ENCODE results near the gene ADAMTS19.
A peak's percentile ranks its signal among the peaks of the same experiment; 100 is the strongest.

ADAMTS19 gene

DNA sequence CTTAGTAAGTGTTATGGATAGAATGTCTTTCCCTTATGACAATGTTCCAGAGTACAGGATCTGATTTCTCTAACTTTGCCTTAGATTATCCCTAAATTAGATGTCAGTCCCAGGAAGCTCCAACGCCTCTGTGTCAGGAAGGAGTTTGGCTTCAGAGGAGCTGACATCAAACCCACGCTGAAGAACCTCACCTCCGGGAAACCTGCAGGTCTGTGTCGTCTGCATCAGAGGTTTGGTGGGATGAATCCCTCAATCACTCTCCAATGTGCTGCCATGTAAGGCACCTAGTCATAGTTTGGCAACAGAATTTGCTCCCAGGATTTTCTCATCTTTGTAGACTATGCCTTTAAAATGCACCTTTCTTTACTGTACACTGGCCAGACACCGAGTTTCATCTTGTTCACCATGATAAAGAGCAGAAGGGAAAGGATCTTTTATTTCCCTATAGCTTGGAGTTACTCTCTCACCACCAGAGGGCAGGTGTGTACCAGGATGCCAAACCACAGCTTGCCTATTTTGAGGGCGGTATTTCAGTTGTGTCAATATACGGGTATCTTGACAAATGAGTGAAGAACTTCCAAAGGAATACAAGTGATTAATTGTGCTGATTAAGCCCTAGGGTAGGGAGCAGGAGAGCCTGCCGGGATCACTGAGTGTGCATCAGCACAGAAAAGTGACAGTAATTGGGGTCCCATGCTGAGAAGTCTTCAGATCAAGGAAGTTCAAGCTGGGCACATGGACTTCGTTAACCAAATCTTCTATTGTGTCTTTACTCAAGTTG is 311.1 kb downstream of the ADAMTS19 start:
- peak in 1 of 2 donors; percentile 17 for DNase-seq

DNA sequence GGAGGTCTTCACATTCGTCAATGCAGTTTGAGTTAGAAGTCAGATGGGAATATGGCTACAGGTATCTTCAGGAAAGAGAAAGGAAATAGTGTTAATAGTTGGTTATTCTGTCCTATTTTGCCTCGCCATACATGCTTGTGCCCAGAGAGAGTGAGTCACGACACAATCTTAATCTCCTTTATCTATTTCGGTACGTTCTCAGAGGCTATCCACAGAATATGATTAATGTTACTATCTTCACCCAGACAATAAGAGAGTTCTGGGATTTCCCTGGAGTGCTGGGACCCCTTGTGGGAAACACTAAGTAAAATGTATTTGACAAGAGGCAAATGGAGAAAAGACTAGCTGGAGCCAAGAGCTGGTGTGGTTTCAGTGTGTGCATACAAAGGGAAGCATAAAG is 313.3 kb downstream of the ADAMTS19 start:
- no peak for DNase-seq

DNA sequence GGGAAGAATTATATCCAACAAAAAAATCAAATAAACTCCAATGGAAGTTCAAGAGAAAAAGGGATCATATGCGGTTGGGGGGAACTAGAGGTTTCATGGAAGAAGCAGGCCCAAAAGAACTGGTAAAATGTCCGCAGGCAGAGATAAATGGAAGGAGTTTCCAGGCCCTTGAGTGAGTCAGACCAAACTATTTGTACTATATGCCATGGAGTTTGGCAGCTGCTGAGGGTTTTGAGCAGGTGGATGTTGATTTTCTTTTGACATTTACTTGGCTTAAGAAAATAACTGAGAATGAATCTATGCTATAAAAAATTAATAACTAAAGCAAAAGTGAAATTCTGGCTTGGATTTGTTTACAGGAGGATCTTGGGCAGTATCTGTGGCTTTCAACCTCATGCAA is 321.5 kb downstream of the ADAMTS19 start:
- DNase-seq: no peak
